SK-N-SH treated with all-trans-retinoic acid at 6 μM for 48 hours (cell line): Measurements from ENCODE around the gene TBC1D9.

Experiments used
- ATAC-seq: fragments of 200-7000 bp; cut with Tn5 transposase; 3 replicates; pipeline ENCODE4 v1.9.1; 2020; ENCODE audit warnings: mild to moderate bottlenecking, moderate library complexity
- ARNTL ChIP-seq: fragments of 450-650 bp; formaldehyde crosslinking; IDR thresholded peaks from 2 replicates; pipeline ENCODE4 v1.5.0; 2020; ENCODE audit warnings: low read depth, mild to moderate bottlenecking, moderate library complexity, borderline replicate concordance
- BACH2 ChIP-seq: fragments of 250-450 bp; sonication (Bioruptor Pico); IDR thresholded peaks from 2 replicates; pipeline ENCODE4 v1.9.0; 2021; ENCODE audit warnings: mild to moderate bottlenecking, borderline replicate concordance
- CREB5 ChIP-seq: fragments of 250-450 bp; sonication (Bioruptor Pico); IDR thresholded peaks from 2 replicates; pipeline ENCODE4 v1.5.1; 2020; ENCODE audit warnings: low read depth, mild to moderate bottlenecking, moderate library complexity
- CSDC2 ChIP-seq: fragments of 250-450 bp; sonication (Bioruptor Pico); IDR thresholded peaks from 2 replicates; pipeline ENCODE4 v1.5.0; 2020; ENCODE audit warnings: mild to moderate bottlenecking, moderate library complexity
- CSRNP3 ChIP-seq: fragments of 250-450 bp; sonication (Bioruptor Pico); IDR thresholded peaks from 2 replicates; pipeline ENCODE4 v1.5.1; 2021; ENCODE audit warnings: mild to moderate bottlenecking, moderate library complexity
- ESRRG ChIP-seq: fragments of 250-450 bp; sonication (Bioruptor Pico); IDR thresholded peaks from 2 replicates; pipeline ENCODE4 v1.6.1; 2021; ENCODE audit warnings: mild to moderate bottlenecking
- GLIS3 ChIP-seq: fragments of 250-450 bp; sonication (Bioruptor Pico); IDR thresholded peaks from 2 replicates; pipeline ENCODE4 v1.5.0; 2020; ENCODE audit warnings: mild to moderate bottlenecking, moderate library complexity
- OSR1 ChIP-seq: fragments of 250-450 bp; sonication (Bioruptor Pico); IDR thresholded peaks from 2 replicates; pipeline ENCODE4 v1.8.0; 2022; ENCODE audit warnings: moderate library complexity, mild to moderate bottlenecking, inconsistent platforms
- PATZ1 ChIP-seq: fragments of 250-450 bp; sonication (Bioruptor Pico); IDR thresholded peaks from 2 replicates; pipeline ENCODE4 v1.8.0; 2020; ENCODE audit warnings: mild to moderate bottlenecking, moderate library complexity, borderline replicate concordance
- PPARA ChIP-seq: fragments of 250-450 bp; sonication (Bioruptor Pico); IDR thresholded peaks from 2 replicates; pipeline ENCODE4 v1.5.0; 2020; ENCODE audit warnings: mild to moderate bottlenecking, borderline replicate concordance
- RARB ChIP-seq: fragments of 250-450 bp; sonication (Bioruptor Pico); IDR thresholded peaks from 2 replicates; pipeline ENCODE4 v1.8.0; 2021; ENCODE audit warnings: mild to moderate bottlenecking, moderate library complexity
- SNAI2 ChIP-seq: fragments of 250-450 bp; sonication (Bioruptor Pico); IDR thresholded peaks from 2 replicates; pipeline ENCODE4 v1.5.0; 2020; ENCODE audit warnings: mild to moderate bottlenecking, moderate library complexity
- TCF4 ChIP-seq: fragments of 250-450 bp; sonication (Bioruptor Pico); IDR thresholded peaks from 2 replicates; pipeline ENCODE4 v1.8.0; 2021; ENCODE audit warnings: mild to moderate bottlenecking, moderate library complexity, borderline replicate concordance
- TOX ChIP-seq: fragments of 250-450 bp; sonication (Bioruptor Pico); IDR thresholded peaks from 2 replicates; pipeline ENCODE4 v1.8.0; 2021; ENCODE audit warnings: mild to moderate bottlenecking, moderate library complexity, borderline replicate concordance
- TSHZ2 ChIP-seq: fragments of 250-450 bp; sonication (Bioruptor Pico); IDR thresholded peaks from 2 replicates; pipeline ENCODE4 v1.5.0; 2020; ENCODE audit warnings: mild to moderate bottlenecking, moderate library complexity
- ZFP3 ChIP-seq: fragments of 250-450 bp; sonication (Bioruptor Pico); IDR thresholded peaks from 2 replicates; pipeline ENCODE4 v1.5.0; 2020; ENCODE audit warnings: mild to moderate bottlenecking, moderate library complexity
- ZFP30 ChIP-seq: fragments of 450-650 bp; formaldehyde crosslinking; IDR thresholded peaks from 2 replicates; pipeline ENCODE4 v1.5.0; 2022; ENCODE audit warnings: mild to moderate bottlenecking, moderate library complexity
- ZNF565 ChIP-seq: fragments of 450-650 bp; formaldehyde crosslinking; conservative IDR thresholded peaks from 2 replicates; pipeline ENCODE4 v1.5.0; 2020; ENCODE audit warnings: low read depth, mild to moderate bottlenecking, moderate library complexity
- ZNF70 ChIP-seq: fragments of 450-650 bp; formaldehyde crosslinking; IDR thresholded peaks from 2 replicates; pipeline ENCODE4 v1.5.0; 2020; ENCODE audit warnings: mild to moderate bottlenecking, moderate library complexity
- ZNF8 ChIP-seq: fragments of 450-650 bp; formaldehyde crosslinking; IDR thresholded peaks from 2 replicates; pipeline ENCODE4 v1.5.0; 2020; ENCODE audit warnings: mild to moderate bottlenecking, moderate library complexity
- TF ChIP-seq, protein P1 (sequence below): fragments of 250-450 bp; sonication (Bioruptor Pico); IDR thresholded peaks from 2 replicates; pipeline ENCODE4 v1.8.0; 2021; ENCODE audit warnings: low read depth, mild to moderate bottlenecking, moderate library complexity, borderline replicate concordance

Gene TBC1D9

GRCh38 chr4:140769209-140769608 is 13.0 kb upstream of the TBC1D9 start:
- TF ChIP-seq, protein P1, sequence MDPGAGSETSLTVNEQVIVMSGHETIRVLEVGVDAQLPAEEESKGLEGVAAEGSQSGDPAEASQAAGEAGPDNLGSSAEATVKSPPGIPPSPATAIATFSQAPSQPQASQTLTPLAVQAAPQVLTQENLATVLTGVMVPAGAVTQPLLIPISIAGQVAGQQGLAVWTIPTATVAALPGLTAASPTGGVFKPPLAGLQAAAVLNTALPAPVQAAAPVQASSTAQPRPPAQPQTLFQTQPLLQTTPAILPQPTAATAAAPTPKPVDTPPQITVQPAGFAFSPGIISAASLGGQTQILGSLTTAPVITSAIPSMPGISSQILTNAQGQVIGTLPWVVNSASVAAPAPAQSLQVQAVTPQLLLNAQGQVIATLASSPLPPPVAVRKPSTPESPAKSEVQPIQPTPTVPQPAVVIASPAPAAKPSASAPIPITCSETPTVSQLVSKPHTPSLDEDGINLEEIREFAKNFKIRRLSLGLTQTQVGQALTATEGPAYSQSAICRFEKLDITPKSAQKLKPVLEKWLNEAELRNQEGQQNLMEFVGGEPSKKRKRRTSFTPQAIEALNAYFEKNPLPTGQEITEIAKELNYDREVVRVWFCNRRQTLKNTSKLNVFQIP (CRISPR knock-in tag): no peak
- TF ChIP-seq CREB5 (CRISPR knock-in tag) (no peak), ZFP3 (CRISPR knock-in tag) (no peak), OSR1 (CRISPR knock-in tag) (no peak), TOX (no peak), TSHZ2 (CRISPR knock-in tag) (no peak), RARB (CRISPR knock-in tag) (no peak), ZNF565 (CRISPR knock-in tag) (no peak), ESRRG (CRISPR knock-in tag) (no peak), CSRNP3 (CRISPR knock-in tag) (no peak), ZFP30 (CRISPR knock-in tag) (no peak), TCF4 (CRISPR knock-in tag) (no peak), PATZ1 (CRISPR knock-in tag) (no peak), ZNF70 (CRISPR knock-in tag) (no peak)
- no peak for ATAC-seq

DNA sequence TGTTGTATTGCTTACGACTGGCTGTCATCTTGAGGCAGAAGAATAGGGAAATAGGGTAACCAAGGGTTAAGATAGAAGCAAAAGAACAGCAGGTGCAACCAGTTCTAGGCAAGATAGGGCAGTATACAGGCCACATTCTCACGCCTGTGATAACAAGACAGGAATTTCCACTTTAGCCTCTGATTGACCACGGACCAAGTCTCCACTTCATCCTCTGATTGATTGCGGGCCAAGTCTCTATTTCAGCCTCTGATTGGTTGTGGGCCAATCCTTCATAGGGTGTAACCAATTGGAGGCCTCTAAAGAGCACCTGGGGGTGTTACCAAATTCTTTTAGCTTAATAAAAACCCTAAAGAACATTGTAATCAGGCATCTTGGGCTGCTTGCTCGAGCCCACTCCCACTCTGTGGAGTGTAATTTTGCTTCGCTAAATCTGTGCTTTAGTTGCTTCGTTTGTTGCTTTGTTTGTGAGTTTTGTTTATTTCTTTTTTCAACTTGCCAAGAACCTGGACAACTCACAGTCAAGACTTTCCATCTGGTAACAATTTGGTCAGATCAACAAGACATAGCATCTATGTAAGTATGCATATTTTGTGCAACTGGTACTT is 8.7 kb upstream of the TBC1D9 start:
- ATAC-seq: no peak
- TF ChIP-seq GLIS3 (CRISPR knock-in tag) (no peak), ZFP30 (CRISPR knock-in tag) (no peak), PATZ1 (CRISPR knock-in tag) (no peak), ZNF8 (no peak), ZNF565 (CRISPR knock-in tag) (no peak), ARNTL (no peak), BACH2 (no peak), CSDC2 (CRISPR knock-in tag) (no peak), SNAI2 (no peak), OSR1 (CRISPR knock-in tag) (no peak), PPARA (no peak), TSHZ2 (CRISPR knock-in tag) (no peak)
- TF ChIP-seq, protein P1 (CRISPR knock-in tag): no peak
